Activated naive CD8-positive, alpha-beta T cell treated with anti-CD3 and anti-CD28 coated beads, Interleukin-2, amount 10 ng/mL, durations not matched to agents 7 days and 5 days (primary cell): ENCODE results near the gene QRSL1. TPM values are rescaled to one million over a fixed set of nuclear protein-coding genes. Genes with fewer than 3 reads are reported as not detected.
"Not testable (repeated sequence)": the region's sequence is repeated elsewhere in the genome, so short reads cannot be mapped to it uniquely, and the experiment has no call there.

Experiments
- ATAC-seq: fragments of 150-1000 bp; cut with Tn5 transposase; one replicate; pipeline ENCODE4 v1.10.0; 2021; ENCODE audit warnings: low read depth, moderate library complexity
- POLR2A ChIA-PET: fragments of 350-600 bp; sonication (Branson Sonifier 250); formaldehyde crosslinking; loops from one replicate; lab custom pipeline; 2021; ENCODE audit warnings: antibody characterized with exemption; lab: Charles Lee
- DNase-seq: peaks from one replicate; pipeline ENCODE4 v3.0.0; 2021
- H3K27ac Mint-ChIP-seq: one replicate; pipeline ENCODE4 v1.8.0; 2022; ENCODE audit warnings: mild to moderate bottlenecking, mixed read lengths
- H3K27me3 Mint-ChIP-seq: one replicate; pipeline ENCODE4 v1.8.0; 2022; ENCODE audit warnings: mild to moderate bottlenecking, moderate library complexity, mixed read lengths
- H3K36me3 Mint-ChIP-seq: one replicate; pipeline ENCODE4 v1.8.0; 2021; ENCODE audit warnings: mild to moderate bottlenecking, mixed read lengths
- H3K4me1 Mint-ChIP-seq: one replicate; pipeline ENCODE4 v1.8.0; 2021; ENCODE audit warnings: mixed read lengths
- H3K4me3 Mint-ChIP-seq: one replicate; pipeline ENCODE4 v1.8.0; 2022; ENCODE audit warnings: mild to moderate bottlenecking, moderate library complexity, mixed read lengths
- H3K9me3 Mint-ChIP-seq: one replicate; pipeline ENCODE4 v1.8.0; 2021; ENCODE audit warnings: mixed read lengths
- total RNA-seq, 2 experiments: library from RNA; stranded (reverse); gene quantifications; one replicate each; pipeline ENCODE4 v1.2.3, GENCODE V29; 2021

QRSL1 gene
- total RNA-seq, 2 experiments from 2014 or later, result 12.1 to 12.7 TPM

DNA sequence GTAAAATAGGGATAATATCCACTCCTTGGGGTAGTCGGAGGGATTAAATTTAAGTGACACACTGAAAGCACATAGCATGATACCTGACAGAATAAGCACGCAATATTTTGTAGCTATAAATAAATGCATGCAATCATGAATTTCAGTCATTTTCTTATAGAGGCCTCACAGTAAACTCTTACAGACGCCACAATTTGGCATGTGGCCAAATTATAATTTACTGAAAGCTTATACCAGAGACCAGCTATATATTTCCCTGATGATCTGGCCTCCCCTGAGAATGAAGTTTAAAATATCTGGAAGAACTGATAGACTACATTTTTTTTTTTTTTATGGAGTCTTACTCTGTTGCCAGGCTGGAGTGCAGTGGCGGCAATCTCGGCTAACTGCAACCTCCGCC lies 40.9 kb downstream of the QRSL1 start:
- Mint-ChIP-seq H3K9me3 (no peaks in the 10 kb centered on the region), H3K36me3 (peaks cover 9% of the 10 kb centered on the region), H3K4me3 (no peak overlapping the region), H3K4me1 (no peaks in the 10 kb centered on the region), H3K27ac (no peak overlapping the region), H3K27me3 (no peaks in the 10 kb centered on the region)
- ATAC-seq (no peak), DNase-seq (no peak)
- POLR2A ChIA-PET, result no interaction called here

DNA sequence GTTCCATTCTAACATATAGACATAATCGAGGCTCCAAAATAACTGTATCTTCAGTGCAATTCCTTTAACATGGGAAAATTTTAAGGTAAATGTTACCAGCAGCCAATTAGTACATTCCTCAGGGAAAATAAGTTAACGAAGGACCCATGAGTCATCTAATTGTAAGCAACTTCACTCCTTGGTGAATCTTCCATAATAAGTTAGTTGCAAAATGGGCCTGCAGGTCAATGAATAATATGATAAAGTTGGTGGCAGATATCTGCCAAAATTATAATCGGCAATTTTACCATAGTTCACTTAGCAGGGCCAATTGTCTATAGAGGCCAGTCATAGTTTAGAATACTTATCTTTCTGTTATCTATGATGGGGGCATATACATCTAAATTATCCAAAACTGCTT lies 42.3 kb downstream of the QRSL1 start:
- DNase-seq (no peak), ATAC-seq (no peak)
- H3K27me3 Mint-ChIP-seq, result no peaks in the 10 kb centered on the region
- POLR2A ChIA-PET, result interaction anchor here (0.6 kb wide), 1 partner anchor 166 kb away, joined by 8 read pairs; no protein-coding TSS in a partner anchor
- no peak overlapping the region for H3K27ac Mint-ChIP-seq
- H3K4me1 Mint-ChIP-seq, result no peaks in the 10 kb centered on the region
- H3K4me3 Mint-ChIP-seq, result no peak overlapping the region
- H3K9me3 Mint-ChIP-seq, result no peaks in the 10 kb centered on the region
- H3K36me3 Mint-ChIP-seq, result peaks cover 3% of the 10 kb centered on the region

DNA sequence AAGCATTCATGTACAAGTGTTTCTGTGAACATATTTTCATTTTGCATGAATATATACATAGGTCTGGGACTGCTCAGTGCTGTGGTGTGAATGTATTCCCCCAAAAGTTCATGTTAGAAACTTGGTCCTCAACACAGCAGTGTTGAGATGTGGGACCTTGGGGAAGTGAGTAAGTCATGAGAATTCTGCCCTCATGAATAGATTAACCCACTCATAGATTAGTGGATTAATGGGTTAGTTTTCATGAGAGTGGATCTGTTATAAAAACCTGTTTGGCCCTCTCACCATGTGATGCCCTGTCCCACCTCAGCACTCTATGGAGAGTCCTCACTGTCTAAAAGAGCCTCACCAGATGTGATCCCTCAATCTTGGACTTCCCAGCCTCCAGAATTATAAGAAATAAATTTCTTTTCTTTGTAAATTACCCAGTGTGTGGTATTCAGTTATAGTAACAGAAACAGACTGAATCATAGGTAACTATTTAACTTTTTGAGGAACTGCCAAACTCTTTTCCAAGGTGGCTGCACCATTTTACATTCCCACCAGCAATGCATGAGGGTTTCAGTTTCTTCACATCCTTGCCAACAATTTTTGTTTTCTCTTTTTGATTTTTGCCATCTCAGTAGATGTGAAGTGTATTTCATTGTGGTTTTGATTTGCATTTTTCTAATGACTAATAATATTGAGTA lies 45.3 kb downstream of the QRSL1 start:
- no peaks in the 10 kb centered on the region for H3K36me3 Mint-ChIP-seq
- POLR2A ChIA-PET, result no interaction called here
- no peaks in the 10 kb centered on the region for H3K27me3 Mint-ChIP-seq
- no peak for DNase-seq
- H3K4me3 Mint-ChIP-seq, result no peak overlapping the region
- no peak for ATAC-seq
- no peak overlapping the region for H3K27ac Mint-ChIP-seq
- no peaks in the 10 kb centered on the region for H3K9me3 Mint-ChIP-seq
- H3K4me1 Mint-ChIP-seq, result no peaks in the 10 kb centered on the region

DNA sequence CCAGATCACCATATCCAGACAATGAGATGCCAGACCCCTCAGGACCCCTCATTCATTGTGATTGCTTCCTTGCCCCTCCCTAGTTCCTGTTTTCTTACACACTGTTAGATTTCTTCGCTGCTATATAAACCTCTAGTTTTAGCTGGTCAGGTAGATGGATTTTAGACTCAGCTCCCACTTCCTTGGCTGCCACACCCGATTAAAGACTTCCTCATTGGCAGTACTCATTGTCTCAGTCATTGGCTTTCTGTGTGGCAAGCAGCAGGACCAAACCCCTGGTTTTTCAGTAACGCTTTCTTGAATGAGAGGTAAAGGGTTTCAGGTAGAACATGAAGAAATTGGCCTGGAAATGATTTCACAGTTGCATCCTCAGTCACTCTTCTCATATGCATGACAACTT lies 47.9 kb downstream of the QRSL1 start:
- Mint-ChIP-seq H3K4me1 (no peaks in the 10 kb centered on the region), H3K27ac (no peak overlapping the region), H3K27me3 (no peaks in the 10 kb centered on the region), H3K4me3 (no peak overlapping the region), H3K36me3 (no peaks in the 10 kb centered on the region), H3K9me3 (no peaks in the 10 kb centered on the region)
- POLR2A ChIA-PET, result no interaction called here
- no peak for ATAC-seq
- no peak for DNase-seq

DNA sequence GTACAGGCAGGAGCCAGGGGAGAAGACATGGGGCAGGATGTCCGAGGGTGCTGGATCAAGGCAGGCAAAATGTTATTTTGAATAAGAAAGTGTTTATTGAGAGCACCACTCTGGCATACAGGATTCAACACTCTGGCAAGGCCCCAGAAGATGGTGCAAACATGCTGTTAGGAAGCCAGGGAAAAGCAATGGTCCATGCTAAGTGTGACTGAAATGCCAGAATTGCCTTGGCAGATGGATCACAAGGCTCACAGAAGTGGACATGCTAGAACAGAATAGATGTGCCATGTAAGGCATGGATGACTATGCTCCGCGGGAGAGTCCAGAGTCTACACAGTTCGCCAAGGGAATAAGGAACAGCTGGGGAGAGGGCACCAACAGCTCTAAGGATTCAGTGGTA lies 54.6 kb downstream of the QRSL1 start:
- H3K9me3 Mint-ChIP-seq, result no peaks in the 10 kb centered on the region
- ATAC-seq (no peak), DNase-seq (no peak)
- no peaks in the 10 kb centered on the region for H3K4me1 Mint-ChIP-seq
- no peaks in the 10 kb centered on the region for H3K27me3 Mint-ChIP-seq
- no peak overlapping the region for H3K27ac Mint-ChIP-seq
- H3K36me3 Mint-ChIP-seq, result no peaks in the 10 kb centered on the region
- no peak overlapping the region for H3K4me3 Mint-ChIP-seq
- POLR2A ChIA-PET, result no interaction called here

DNA sequence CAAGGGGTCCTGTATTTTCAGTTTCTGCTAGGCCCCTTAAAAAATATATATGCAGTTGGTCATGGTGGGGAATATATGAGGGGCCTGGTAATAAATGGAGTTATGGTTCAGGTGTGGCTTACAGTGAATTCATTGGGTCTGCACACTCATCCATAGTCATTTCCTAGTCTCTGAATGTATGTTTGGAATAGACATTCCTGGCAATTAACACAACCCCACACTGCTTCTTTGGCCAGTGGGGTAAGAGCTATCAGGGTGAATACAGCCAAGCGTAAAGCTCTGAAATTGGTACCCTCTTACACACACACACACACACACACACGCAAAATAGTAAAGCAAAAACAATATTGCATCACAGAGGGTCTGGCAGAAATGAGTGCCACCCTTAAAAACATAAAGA lies 56.5 kb downstream of the QRSL1 start:
- H3K27ac Mint-ChIP-seq, result no peak overlapping the region
- H3K36me3 Mint-ChIP-seq, result no peaks in the 10 kb centered on the region
- ATAC-seq (no peak), DNase-seq (no peak)
- no peaks in the 10 kb centered on the region for H3K9me3 Mint-ChIP-seq
- H3K4me3 Mint-ChIP-seq, result no peak overlapping the region
- no peaks in the 10 kb centered on the region for H3K4me1 Mint-ChIP-seq
- POLR2A ChIA-PET, result no interaction called here
- no peaks in the 10 kb centered on the region for H3K27me3 Mint-ChIP-seq

DNA sequence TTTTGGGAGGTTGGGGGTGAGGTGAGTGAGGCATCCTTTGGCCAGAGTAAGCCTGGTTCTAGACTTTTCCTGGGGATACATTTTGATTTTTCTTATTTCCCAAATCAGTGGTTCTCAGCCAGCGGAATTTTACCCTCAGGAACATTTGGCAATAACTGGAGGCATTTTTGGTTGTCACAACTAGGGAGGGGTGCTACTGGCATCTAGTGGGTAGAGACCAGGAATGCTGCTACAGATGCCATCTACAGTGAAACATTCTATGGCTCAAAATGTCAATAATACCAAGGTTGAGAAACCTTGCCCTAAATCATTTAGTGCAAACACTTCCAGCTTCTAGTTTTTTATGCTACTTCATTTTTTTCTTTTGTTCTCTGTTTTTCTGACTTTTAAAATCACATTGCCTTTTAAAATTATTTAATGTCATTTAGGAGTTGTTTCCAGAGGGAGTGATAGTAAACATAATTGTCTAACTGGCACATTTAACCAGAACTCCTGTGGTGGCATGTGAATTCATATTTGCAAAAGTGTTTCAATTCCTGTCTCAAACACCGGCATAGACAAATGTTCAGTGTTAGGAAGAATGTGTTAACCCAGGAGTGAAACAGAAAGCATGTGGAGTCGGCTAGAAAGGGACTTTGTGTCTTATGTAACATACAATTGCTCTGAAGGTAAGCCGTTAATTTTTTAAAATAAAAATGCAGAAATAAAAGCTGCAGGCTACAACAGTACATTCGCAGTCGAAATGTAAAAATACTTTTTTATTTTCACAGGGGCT lies 59.0 kb downstream of the QRSL1 start:
- no peak overlapping the region for H3K27ac Mint-ChIP-seq
- H3K27me3 Mint-ChIP-seq, result peaks cover 5% of the 10 kb centered on the region
- POLR2A ChIA-PET, result no interaction called here
- H3K36me3 Mint-ChIP-seq, result no peaks in the 10 kb centered on the region
- DNase-seq (no peak), ATAC-seq (no peak)
- no peaks in the 10 kb centered on the region for H3K9me3 Mint-ChIP-seq
- no peaks in the 10 kb centered on the region for H3K4me1 Mint-ChIP-seq
- H3K4me3 Mint-ChIP-seq, result no peak overlapping the region

DNA sequence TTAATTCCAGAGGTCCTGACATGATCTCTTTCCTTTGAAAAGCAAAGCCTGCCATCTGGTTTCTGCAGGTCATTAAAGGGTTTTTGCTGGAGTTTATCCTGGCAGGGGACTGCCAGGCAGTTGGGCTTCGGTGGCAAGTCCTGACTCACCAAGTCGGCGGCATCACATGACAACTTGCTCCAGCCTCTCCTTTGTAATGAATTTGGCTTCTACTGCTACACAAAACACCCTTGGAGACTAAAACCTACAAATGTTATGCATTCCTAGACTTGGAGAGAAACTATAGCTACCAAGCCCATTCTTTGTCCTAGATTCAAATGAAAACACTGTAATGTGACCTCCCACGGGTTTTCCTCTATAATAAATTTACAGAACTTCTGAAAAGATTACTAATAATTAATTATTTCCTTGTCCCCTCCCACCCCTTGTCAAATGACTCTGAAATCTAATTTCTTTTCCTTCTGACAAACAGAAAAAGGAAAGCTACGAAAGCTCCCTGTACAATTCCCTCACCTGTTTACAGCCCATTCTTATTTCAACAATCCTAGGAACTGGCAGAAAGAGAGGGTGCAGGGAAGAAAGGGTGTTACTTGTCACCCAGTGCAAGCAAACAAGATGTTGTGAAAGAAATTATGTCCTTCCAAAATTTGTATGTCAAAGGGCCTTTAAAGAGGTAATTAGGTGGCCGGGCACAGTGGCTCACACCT lies 62.9 kb downstream of the QRSL1 start:
- ATAC-seq (no peak), DNase-seq (no peak)
- Mint-ChIP-seq H3K9me3 (no peaks in the 10 kb centered on the region), H3K4me1 (no peaks in the 10 kb centered on the region), H3K4me3 (no peak overlapping the region), H3K36me3 (no peaks in the 10 kb centered on the region), H3K27ac (no peak overlapping the region), H3K27me3 (peaks cover 7% of the 10 kb centered on the region)
- POLR2A ChIA-PET, result no interaction called here

DNA sequence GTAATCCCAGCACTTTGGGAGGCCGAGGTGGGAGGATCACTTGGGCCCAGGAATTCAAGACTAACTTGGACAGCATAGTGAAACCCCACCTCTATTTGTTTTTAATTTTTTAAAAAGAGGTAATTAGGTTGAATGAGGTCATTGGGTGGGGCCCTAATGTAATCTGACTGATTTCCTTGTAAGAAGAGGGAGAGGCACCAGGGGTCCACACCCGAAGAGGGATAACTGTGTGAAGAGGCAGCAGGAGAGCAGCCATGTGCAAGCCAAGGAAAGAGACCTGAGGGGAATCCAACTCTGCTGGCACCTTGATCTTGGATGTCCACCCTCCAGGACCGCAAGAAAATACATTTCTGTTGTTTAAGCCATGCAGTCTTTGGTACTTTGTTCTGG lies 63.4 kb downstream of the QRSL1 start:
- Mint-ChIP-seq H3K4me1 (no peaks in the 10 kb centered on the region), H3K27ac (no peak overlapping the region), H3K27me3 (peaks cover 7% of the 10 kb centered on the region), H3K36me3 (no peaks in the 10 kb centered on the region), H3K4me3 (no peak overlapping the region), H3K9me3 (no peaks in the 10 kb centered on the region)
- no peak for DNase-seq
- ATAC-seq, result no peak
- POLR2A ChIA-PET, result no interaction called here

DNA sequence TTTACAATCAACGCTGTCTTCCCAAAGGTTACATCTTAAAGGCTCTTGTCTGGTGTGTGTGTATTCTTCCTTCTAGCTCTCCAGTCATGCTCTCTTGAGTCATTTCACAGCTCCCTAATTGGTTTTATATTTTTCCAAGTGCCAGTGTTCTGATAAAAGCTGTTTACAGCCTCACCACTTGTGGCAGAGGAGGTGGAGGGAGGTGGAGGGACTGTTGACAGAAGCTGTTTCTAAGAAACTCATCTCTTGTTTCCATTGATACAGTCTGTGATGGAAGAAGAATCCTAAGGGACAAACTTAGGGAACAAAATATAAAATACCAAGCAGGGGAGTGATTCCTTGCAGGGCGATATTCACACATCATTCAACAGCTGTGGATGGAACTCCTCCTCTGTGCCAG lies 64.0 kb downstream of the QRSL1 start:
- H3K27ac Mint-ChIP-seq, result no peak overlapping the region
- H3K4me1 Mint-ChIP-seq, result no peaks in the 10 kb centered on the region
- H3K9me3 Mint-ChIP-seq, result no peaks in the 10 kb centered on the region
- no peak overlapping the region for H3K4me3 Mint-ChIP-seq
- H3K27me3 Mint-ChIP-seq, result peaks cover 7% of the 10 kb centered on the region
- POLR2A ChIA-PET, result no interaction called here
- no peak for ATAC-seq
- no peak for DNase-seq
- H3K36me3 Mint-ChIP-seq, result no peaks in the 10 kb centered on the region

DNA sequence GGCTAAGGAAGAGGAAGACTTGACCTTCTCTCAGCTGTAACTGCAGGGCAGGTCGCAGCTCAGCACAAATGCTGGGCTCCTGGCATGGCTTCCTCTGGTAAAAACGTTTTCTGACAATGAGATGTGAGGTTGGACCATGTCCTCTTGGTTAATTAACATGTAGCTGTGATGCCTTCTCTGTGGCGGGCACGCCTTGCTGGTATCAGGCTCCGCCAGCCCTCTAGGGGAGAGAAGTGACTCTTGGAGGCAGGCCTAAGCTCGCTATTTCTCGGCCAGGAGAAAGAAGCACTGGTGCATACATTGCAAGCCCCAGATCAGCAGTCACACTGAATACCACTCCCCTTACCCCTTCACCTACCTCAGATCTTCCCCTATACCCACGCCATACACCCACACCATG lies 65.0 kb downstream of the QRSL1 start:
- POLR2A ChIA-PET, result interaction anchor here (0.6 kb wide), 1 partner anchor 355 kb away, joined by 3 read pairs; no protein-coding TSS in a partner anchor
- no peaks in the 10 kb centered on the region for H3K36me3 Mint-ChIP-seq
- no peak overlapping the region for H3K27ac Mint-ChIP-seq
- no peak for ATAC-seq
- H3K27me3 Mint-ChIP-seq, result peaks cover 7% of the 10 kb centered on the region
- H3K4me3 Mint-ChIP-seq, result no peak overlapping the region
- no peaks in the 10 kb centered on the region for H3K4me1 Mint-ChIP-seq
- no peaks in the 10 kb centered on the region for H3K9me3 Mint-ChIP-seq
- DNase-seq, result no peak

DNA sequence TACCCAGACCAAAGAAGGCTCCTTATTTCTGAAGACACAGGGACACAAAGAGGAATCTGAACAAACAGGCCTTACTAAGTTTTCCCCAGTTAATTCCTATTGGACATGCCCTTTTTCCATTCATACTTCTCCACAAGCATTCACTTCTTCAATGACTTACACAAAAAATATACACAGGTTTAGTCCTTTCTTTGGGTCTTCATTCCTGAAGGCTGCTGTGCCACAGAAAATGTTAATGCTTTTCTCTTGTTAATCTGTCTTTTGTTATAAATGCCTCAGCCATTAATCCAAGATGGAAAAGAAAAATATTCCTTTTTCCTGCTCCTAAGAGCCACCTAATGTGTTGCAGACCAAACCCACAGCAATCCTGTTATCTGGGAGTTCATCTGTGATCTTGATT lies 71.2 kb downstream of the QRSL1 start:
- Mint-ChIP-seq H3K27me3 (peaks cover 25% of the 10 kb centered on the region), H3K4me3 (no peak overlapping the region), H3K36me3 (no peaks in the 10 kb centered on the region), H3K4me1 (peaks cover 2% of the 10 kb centered on the region), H3K9me3 (peaks cover 6% of the 10 kb centered on the region), H3K27ac (no peak overlapping the region)
- ATAC-seq (no peak), DNase-seq (no peak)
- POLR2A ChIA-PET, result no interaction called here

DNA sequence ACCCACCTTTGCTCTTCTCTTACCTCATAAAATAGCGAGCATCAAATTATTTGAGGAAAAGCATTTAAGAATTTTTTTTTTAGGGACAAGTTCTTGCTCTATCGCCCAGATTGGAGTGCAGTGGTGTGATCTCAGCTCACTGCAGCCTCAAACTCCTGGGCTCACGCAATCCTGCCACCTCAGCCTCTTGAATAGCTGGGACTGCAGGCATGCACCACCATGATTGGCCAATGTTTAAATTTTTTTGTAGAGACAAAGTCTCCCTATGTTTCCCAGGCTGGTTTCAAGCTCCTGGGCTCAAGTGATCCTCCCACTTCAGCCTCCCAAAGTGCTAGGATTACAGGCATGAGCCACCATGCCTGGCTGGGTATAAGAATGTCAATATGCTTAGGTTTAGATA lies 71.8 kb downstream of the QRSL1 start:
- H3K27ac Mint-ChIP-seq, DNase-seq, ATAC-seq, POLR2A ChIA-PET, H3K4me3 Mint-ChIP-seq, H3K9me3 Mint-ChIP-seq, H3K4me1 Mint-ChIP-seq, H3K36me3 Mint-ChIP-seq: not testable (repeated sequence)
- peaks cover 25% of the 10 kb centered on the region for H3K27me3 Mint-ChIP-seq

DNA sequence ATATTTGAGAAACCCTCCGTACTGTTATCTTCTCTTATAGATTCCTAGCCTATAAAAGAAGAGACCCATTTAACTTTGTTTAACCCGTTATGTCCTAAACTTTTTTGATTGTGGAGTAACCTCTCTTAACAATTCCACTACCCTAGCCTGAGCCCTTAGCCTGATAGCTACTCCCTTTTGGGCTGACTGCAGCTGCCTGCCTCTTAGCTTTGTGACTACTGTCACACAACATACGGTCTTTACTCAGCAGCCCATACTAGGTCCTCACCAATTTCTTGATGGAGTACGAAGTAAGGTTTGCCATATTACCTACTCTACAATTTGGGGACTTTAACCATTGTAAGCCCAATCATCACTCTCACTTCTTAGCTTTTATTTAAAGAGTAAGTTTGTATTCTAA lies 72.7 kb downstream of the QRSL1 start:
- H3K27ac Mint-ChIP-seq, result no peak overlapping the region
- H3K27me3 Mint-ChIP-seq, result peaks cover 25% of the 10 kb centered on the region
- peaks cover 6% of the 10 kb centered on the region for H3K9me3 Mint-ChIP-seq
- no peaks in the 10 kb centered on the region for H3K36me3 Mint-ChIP-seq
- ATAC-seq (no peak), DNase-seq (no peak)
- no peak overlapping the region for H3K4me3 Mint-ChIP-seq
- POLR2A ChIA-PET, result no interaction called here
- peaks cover 2% of the 10 kb centered on the region for H3K4me1 Mint-ChIP-seq
